HepG2 (cell line): ENCODE data around the gene ATP1B2. TPM values are rescaled to one million over a fixed set of nuclear protein-coding genes. Genes with fewer than 3 reads are reported as not detected.

Experiments used
- ELF4 ChIP-seq: sonication (generic); formaldehyde crosslinking; IDR thresholded peaks from 2 replicates; pipeline ENCODE4 v1.5.0; 2020; ENCODE audit warnings: missing genetic modification reagents, mild to moderate bottlenecking, moderate library complexity, borderline replicate concordance
- EZH2 ChIP-seq: conservative IDR thresholded peaks from 2 replicates; pipeline ENCODE4 v1.6.1; 2012; ENCODE audit warnings: mild to moderate bottlenecking, low read depth, low read length, moderate library complexity
- MATR3 ChIP-seq: sonication (generic); formaldehyde crosslinking; IDR thresholded peaks from 2 replicates; pipeline ENCODE4 v1.4.0; 2020; ENCODE audit warnings: missing genetic modification reagents
- MZF1 ChIP-seq: sonication (generic); formaldehyde crosslinking; IDR thresholded peaks from 2 replicates; pipeline ENCODE4 v1.8.1; 2023; ENCODE audit warnings: mild to moderate bottlenecking, missing genetic modification reagents, borderline replicate concordance
- NFIC ChIP-seq: IDR thresholded peaks from 2 replicates; pipeline ENCODE4 v1.6.1; 2012; ENCODE audit warnings: mild to moderate bottlenecking, low read length, inconsistent platforms
- NFYB ChIP-seq: sonication (generic); formaldehyde crosslinking; IDR thresholded peaks from 2 replicates; pipeline ENCODE4 v1.4.0; 2020; ENCODE audit warnings: missing genetic modification reagents
- RFXANK ChIP-seq: IDR thresholded peaks from 2 replicates; pipeline ENCODE4 v1.6.1; 2016
- TRIM24 ChIP-seq: sonication (generic); formaldehyde crosslinking; IDR thresholded peaks from 2 replicates; pipeline ENCODE4 v1.8.0; 2022; ENCODE audit warnings: mild to moderate bottlenecking, missing genetic modification reagents
- ZNF577 ChIP-seq: sonication (generic); formaldehyde crosslinking; IDR thresholded peaks from 2 replicates; pipeline ENCODE4 v1.4.0; 2020; ENCODE audit warnings: mild to moderate bottlenecking, low read depth, missing genetic modification reagents, borderline replicate concordance
- ZNF713 ChIP-seq: sonication (generic); formaldehyde crosslinking; IDR thresholded peaks from 2 replicates; pipeline ENCODE4 v1.4.0; 2020; ENCODE audit warnings: mild to moderate bottlenecking, missing genetic modification reagents
- ZSCAN25 ChIP-seq: sonication (generic); formaldehyde crosslinking; IDR thresholded peaks from 2 replicates; pipeline ENCODE4 v1.8.0; 2022; ENCODE audit warnings: mild to moderate bottlenecking, missing genetic modification reagents
- polyA plus RNA-seq, 8 experiments: library from polyadenylated mRNA; depleted of rRNA in 3 of 8; stranded (reverse) in 7 of 8; unstranded in 1 of 8; fragments of >200 nt; fragmentation: Illumina TruSeq in 4 of 8; extraction: Trizol in 4 of 8; gene quantifications; 2 replicates each; pipeline versions ENCODE4 v1.2.1 to v1.2.3, GENCODE V29; 2011 to 2016; ENCODE audit warnings: low read depth in 4 of 8, missing spikeins in 1 of 8, mixed read lengths in 1 of 8; ENCODE audit not compliant: insufficient read depth in 1 of 8
- total RNA-seq, 5 experiments: library from RNA; depleted of rRNA; stranded (reverse); fragments of >200 nt; fragmentation: Illumina TruSeq; extraction: Trizol; gene quantifications; 2 replicates each; pipeline ENCODE4 v1.2.3, GENCODE V29; 2016; ENCODE audit warnings: low read depth in 1 of 5
- TF ChIP-seq, protein P1 (sequence below): sonication (generic); formaldehyde crosslinking; IDR thresholded peaks from 2 replicates; pipeline ENCODE4 v1.5.0; 2020; ENCODE audit warnings: mild to moderate bottlenecking, missing genetic modification reagents, borderline replicate concordance
- TF ChIP-seq, protein P2 (sequence below): sonication (generic); formaldehyde crosslinking; IDR thresholded peaks from 2 replicates; pipeline ENCODE4 v1.4.0; 2020; ENCODE audit warnings: mild to moderate bottlenecking, missing genetic modification reagents
- TF ChIP-seq, protein P3 (sequence below): fragments of 450-650 bp; IDR thresholded peaks from 2 replicates; pipeline ENCODE4 v1.6.1; 2017
- TF ChIP-seq, protein P4 (sequence below): sonication (generic); formaldehyde crosslinking; IDR thresholded peaks from 2 replicates; pipeline ENCODE4 v1.4.0; 2020; ENCODE audit warnings: missing genetic modification reagents
- TF ChIP-seq, protein P5 (sequence below): sonication (generic); formaldehyde crosslinking; conservative IDR thresholded peaks from 2 replicates; pipeline ENCODE4 v1.4.0; 2020; ENCODE audit warnings: missing genetic modification reagents

The ATP1B2 gene
- total and polyA plus RNA-seq, 2 of the 13 experiments (the other 11 are each of a cell fraction or from before 2014, with no cell fraction given) = not detected

DNA sequence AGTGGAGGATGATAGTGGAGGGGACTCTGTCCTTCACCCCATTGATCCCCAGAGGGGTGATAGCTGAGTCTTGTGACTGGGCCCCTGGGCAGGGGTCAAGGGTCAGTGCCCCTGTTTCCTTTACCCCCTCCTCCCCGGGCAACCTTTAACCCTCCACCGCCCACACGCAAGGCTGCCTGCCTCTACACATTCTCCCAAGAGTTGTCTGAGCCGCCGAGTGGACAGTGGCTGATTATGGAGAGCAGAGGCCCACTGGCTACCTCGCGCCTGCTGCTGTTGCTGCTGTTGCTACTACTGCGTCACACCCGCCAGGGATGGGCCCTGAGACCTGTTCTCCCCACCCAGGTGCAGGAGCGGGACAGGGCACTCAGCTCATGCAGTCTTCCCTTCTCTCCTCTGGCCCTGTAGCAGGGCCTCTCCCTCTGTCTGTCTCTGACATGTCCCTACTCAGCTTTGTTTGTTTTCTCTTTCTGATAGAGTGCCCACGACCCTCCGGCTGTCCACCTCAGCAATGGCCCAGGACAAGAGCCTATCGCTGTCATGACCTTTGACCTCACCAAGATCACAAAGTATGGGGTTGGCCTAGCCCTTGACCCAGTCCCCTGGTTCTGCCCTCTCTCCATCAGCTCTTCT is 20.7 kb upstream of the ATP1B2 start, which contains the start of gene SHBG (continued):
- TF ChIP-seq, protein P1, sequence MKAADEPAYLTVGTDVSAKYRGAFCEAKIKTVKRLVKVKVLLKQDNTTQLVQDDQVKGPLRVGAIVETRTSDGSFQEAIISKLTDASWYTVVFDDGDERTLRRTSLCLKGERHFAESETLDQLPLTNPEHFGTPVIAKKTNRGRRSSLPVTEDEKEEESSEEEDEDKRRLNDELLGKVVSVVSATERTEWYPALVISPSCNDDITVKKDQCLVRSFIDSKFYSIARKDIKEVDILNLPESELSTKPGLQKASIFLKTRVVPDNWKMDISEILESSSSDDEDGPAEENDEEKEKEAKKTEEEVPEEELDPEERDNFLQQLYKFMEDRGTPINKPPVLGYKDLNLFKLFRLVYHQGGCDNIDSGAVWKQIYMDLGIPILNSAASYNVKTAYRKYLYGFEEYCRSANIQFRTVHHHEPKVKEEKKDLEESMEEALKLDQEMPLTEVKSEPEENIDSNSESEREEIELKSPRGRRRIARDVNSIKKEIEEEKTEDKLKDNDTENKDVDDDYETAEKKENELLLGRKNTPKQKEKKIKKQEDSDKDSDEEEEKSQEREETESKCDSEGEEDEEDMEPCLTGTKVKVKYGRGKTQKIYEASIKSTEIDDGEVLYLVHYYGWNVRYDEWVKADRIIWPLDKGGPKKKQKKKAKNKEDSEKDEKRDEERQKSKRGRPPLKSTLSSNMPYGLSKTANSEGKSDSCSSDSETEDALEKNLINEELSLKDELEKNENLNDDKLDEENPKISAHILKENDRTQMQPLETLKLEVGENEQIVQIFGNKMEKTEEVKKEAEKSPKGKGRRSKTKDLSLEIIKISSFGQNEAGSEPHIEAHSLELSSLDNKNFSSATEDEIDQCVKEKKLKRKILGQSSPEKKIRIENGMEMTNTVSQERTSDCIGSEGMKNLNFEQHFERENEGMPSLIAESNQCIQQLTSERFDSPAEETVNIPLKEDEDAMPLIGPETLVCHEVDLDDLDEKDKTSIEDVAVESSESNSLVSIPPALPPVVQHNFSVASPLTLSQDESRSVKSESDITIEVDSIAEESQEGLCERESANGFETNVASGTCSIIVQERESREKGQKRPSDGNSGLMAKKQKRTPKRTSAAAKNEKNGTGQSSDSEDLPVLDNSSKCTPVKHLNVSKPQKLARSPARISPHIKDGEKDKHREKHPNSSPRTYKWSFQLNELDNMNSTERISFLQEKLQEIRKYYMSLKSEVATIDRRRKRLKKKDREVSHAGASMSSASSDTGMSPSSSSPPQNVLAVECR (CRISPR knock-in tag) = peak; percentile 58; the same call in 1 of the 2 replicates
- TF ChIP-seq ZNF577 (CRISPR knock-in tag) = no peak
- no peak for TF ChIP-seq NFYB (CRISPR knock-in tag)
- TF ChIP-seq, protein P2, sequence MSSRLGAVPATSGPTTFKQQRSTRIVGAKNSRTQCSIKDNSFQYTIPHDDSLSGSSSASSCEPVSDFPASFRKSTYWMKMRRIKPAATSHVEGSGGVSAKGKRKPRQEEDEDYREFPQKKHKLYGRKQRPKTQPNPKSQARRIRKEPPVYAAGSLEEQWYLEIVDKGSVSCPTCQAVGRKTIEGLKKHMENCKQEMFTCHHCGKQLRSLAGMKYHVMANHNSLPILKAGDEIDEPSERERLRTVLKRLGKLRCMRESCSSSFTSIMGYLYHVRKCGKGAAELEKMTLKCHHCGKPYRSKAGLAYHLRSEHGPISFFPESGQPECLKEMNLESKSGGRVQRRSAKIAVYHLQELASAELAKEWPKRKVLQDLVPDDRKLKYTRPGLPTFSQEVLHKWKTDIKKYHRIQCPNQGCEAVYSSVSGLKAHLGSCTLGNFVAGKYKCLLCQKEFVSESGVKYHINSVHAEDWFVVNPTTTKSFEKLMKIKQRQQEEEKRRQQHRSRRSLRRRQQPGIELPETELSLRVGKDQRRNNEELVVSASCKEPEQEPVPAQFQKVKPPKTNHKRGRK (CRISPR knock-in tag) = no peak
- TF ChIP-seq EZH2 = no peak
- no peak for TF ChIP-seq ELF4 (CRISPR knock-in tag)
- no peak for TF ChIP-seq RFXANK (CRISPR knock-in tag)
- TF ChIP-seq ZSCAN25 (CRISPR knock-in tag) = 0 out of 2 replicates have a peak, but pooled peaks have one; percentile 24
- TF ChIP-seq, protein P3, sequence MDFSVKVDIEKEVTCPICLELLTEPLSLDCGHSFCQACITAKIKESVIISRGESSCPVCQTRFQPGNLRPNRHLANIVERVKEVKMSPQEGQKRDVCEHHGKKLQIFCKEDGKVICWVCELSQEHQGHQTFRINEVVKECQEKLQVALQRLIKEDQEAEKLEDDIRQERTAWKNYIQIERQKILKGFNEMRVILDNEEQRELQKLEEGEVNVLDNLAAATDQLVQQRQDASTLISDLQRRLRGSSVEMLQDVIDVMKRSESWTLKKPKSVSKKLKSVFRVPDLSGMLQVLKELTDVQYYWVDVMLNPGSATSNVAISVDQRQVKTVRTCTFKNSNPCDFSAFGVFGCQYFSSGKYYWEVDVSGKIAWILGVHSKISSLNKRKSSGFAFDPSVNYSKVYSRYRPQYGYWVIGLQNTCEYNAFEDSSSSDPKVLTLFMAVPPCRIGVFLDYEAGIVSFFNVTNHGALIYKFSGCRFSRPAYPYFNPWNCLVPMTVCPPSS = no peak
- TF ChIP-seq, protein P4, sequence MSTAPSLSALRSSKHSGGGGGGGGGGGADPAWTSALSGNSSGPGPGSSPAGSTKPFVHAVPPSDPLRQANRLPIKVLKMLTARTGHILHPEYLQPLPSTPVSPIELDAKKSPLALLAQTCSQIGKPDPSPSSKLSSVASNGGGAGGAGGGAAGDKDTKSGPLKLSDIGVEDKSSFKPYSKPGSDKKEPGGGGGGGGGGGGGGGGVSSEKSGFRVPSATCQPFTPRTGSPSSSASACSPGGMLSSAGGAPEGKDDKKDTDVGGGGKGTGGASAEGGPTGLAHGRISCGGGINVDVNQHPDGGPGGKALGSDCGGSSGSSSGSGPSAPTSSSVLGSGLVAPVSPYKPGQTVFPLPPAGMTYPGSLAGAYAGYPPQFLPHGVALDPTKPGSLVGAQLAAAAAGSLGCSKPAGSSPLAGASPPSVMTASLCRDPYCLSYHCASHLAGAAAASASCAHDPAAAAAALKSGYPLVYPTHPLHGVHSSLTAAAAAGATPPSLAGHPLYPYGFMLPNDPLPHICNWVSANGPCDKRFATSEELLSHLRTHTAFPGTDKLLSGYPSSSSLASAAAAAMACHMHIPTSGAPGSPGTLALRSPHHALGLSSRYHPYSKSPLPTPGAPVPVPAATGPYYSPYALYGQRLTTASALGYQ = no peak
- no peak for TF ChIP-seq ZNF713 (CRISPR knock-in tag)
- TF ChIP-seq TRIM24 = no peak
- TF ChIP-seq MATR3 = no peak
- TF ChIP-seq, protein P5, sequence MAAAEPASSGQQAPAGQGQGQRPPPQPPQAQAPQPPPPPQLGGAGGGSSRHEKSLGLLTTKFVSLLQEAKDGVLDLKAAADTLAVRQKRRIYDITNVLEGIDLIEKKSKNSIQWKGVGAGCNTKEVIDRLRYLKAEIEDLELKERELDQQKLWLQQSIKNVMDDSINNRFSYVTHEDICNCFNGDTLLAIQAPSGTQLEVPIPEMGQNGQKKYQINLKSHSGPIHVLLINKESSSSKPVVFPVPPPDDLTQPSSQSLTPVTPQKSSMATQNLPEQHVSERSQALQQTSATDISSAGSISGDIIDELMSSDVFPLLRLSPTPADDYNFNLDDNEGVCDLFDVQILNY (CRISPR knock-in tag) = no peak
- TF ChIP-seq NFIC = no peak
- no peak for TF ChIP-seq MZF1 (CRISPR knock-in tag)
